ENCODE data around the gene GAB3. TPM values are rescaled to one million over a fixed set of nuclear protein-coding genes. Genes with fewer than 3 reads are reported as not detected.

The GAB3 gene
- total and polyA plus RNA-seq, 9 of the 15 experiments (the other 6 are each of a cell fraction or from before 2014, with no cell fraction given): 16.1 to 31.4 (median 20.2) TPM

DNA sequence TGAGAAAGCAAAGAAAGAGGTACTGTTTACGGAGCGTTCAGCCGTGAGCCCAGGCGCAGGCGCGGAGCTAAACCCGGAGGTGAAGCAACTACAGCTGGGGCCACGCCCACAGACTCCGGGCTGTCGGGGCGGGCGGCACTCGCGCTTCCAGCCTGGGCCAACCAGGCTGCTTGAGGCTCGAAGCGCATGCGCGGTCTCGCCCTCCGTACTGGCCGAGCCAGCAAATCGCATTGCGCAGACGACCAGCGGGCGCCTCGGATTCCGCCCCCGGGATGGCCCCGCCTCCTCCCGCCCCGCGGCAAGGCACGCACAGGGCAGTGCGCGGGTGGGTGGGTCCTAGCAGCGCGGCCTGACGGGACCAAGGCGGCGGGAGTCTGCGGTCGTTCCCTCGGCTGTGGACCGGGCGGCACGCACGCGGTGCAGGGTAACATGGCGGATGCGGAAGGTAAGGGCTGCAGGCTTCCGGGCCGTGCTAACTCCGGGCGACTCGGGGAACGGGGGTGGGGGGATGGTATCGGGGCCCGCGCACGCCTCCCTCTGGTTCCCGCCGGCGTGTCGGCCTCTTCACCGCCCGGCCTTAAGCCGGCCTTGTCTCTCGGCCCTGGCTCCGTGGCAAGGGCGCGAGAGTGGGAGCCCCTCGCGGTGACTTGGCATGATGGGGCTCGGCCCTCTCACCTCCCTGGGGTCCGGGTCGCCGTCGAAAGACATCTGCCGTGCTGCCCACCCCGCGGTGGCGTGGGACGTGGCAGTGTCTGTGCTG, 11.8 kb upstream of the GAB3 start, which contains the start of gene DKC1 (continued):
- TF ChIP-seq, protein P1, sequence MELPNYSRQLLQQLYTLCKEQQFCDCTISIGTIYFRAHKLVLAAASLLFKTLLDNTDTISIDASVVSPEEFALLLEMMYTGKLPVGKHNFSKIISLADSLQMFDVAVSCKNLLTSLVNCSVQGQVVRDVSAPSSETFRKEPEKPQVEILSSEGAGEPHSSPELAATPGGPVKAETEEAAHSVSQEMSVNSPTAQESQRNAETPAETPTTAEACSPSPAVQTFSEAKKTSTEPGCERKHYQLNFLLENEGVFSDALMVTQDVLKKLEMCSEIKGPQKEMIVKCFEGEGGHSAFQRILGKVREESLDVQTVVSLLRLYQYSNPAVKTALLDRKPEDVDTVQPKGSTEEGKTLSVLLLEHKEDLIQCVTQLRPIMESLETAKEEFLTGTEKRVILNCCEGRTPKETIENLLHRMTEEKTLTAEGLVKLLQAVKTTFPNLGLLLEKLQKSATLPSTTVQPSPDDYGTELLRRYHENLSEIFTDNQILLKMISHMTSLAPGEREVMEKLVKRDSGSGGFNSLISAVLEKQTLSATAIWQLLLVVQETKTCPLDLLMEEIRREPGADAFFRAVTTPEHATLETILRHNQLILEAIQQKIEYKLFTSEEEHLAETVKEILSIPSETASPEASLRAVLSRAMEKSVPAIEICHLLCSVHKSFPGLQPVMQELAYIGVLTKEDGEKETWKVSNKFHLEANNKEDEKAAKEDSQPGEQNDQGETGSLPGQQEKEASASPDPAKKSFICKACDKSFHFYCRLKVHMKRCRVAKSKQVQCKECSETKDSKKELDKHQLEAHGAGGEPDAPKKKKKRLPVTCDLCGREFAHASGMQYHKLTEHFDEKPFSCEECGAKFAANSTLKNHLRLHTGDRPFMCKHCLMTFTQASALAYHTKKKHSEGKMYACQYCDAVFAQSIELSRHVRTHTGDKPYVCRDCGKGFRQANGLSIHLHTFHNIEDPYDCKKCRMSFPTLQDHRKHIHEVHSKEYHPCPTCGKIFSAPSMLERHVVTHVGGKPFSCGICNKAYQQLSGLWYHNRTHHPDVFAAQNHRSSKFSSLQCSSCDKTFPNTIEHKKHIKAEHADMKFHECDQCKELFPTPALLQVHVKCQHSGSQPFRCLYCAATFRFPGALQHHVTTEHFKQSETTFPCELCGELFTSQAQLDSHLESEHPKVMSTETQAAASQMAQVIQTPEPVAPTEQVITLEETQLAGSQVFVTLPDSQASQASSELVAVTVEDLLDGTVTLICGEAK (IDR thresholded peaks at IDR 0.05): peak; percentile 81
- TF ChIP-seq, protein P1 (CRISPR knock-in tag; IDR thresholded peaks at IDR 0.05): no peak
- TF ChIP-seq RUNX1 (IDR thresholded peaks at IDR 0.05; ENCODE audit: low read depth): no peak
- TF ChIP-seq PML (IDR thresholded peaks at IDR 0.05; ENCODE audit: low read length): peak; percentile 19; the same call in 1 of the 2 replicates
- no peak for TF ChIP-seq MED1 (CRISPR knock-in tag; IDR thresholded peaks at IDR 0.05; ENCODE audit: borderline replicate concordance)
- TF ChIP-seq NR2F6 (CRISPR knock-in tag; IDR thresholded peaks at IDR 0.05): no peak
- no peak for TF ChIP-seq GATAD2B (IDR thresholded peaks at IDR 0.05; ENCODE audit: borderline replicate concordance)
- no peak for TF ChIP-seq BDP1 (IDR thresholded peaks at IDR 0.05; ENCODE audit: insufficient read depth, insufficient read length)
- peak; percentile 47 for TF ChIP-seq TAF9B (IDR thresholded peaks at IDR 0.05; ENCODE audit: partially characterized antibody)
- peak; percentile 66 for TF ChIP-seq TBP (optimal IDR thresholded peaks at IDR 0.05; ENCODE audit: low read depth, low read length)
- 0 out of 2 replicates have a peak, but pooled peaks have one; percentile 16 for TF ChIP-seq SAFB (IDR thresholded peaks at IDR 0.05; ENCODE audit: borderline replicate concordance, low read depth, low read length)
- TF ChIP-seq TEAD1 (CRISPR knock-in tag; IDR thresholded peaks at IDR 0.05): peak in 1 of 2 experiments; percentile 54; a peak in 1 of 4 replicates
- 0 out of 2 replicates have a peak, but pooled peaks have one; percentile 12 for TF ChIP-seq NR2C2 (CRISPR knock-in tag; IDR thresholded peaks at IDR 0.05)
- peak; percentile 65; the same call in 1 of the 2 replicates for TF ChIP-seq NR2C2 (tag; IDR thresholded peaks at IDR 0.05)
- no peak for TF ChIP-seq ZNF316 (IDR thresholded peaks at IDR 0.05)
- no peak for TF ChIP-seq DDX20 (tag; IDR thresholded peaks at IDR 0.05; ENCODE audit: low read depth)
- no peak for TF ChIP-seq THRAP3 (IDR thresholded peaks at IDR 0.05; ENCODE audit: borderline replicate concordance)
- TF ChIP-seq PYGO2 (tag; IDR thresholded peaks at IDR 0.05): no peak
- TF ChIP-seq DACH1 (IDR thresholded peaks at IDR 0.05; ENCODE audit: partially characterized antibody): peak; percentile 69
- no peak for TF ChIP-seq YBX1 (IDR thresholded peaks at IDR 0.05)
- no peak for TF ChIP-seq ILK (tag; IDR thresholded peaks at IDR 0.05; ENCODE audit: borderline replicate concordance, low read depth)
- TF ChIP-seq ZFP36 (IDR thresholded peaks at IDR 0.05; ENCODE audit: low read depth, low read length, partially characterized antibody): no peak

Measured in K562 (cell line).